Esophagus squamous epithelium (tissue), 5 donors: ENCODE results near the gene SLC25A33. TPM values are rescaled to one million over a fixed set of nuclear protein-coding genes. Genes with fewer than 3 reads are reported as not detected.

Source experiments
- DNase-seq: peaks from one replicate; lab custom pipeline; 2025; lab: John Stamatoyannopoulos, UW
- H3K27ac ChIP-seq, 4 donors: fragments of 200-600 bp; sonication (generic); one replicate each; pipeline ENCODE4 v1.5.1; 2016 to 2019; ENCODE audit warnings: mild to moderate bottlenecking in 1 of 4
- H3K27me3 ChIP-seq, 4 donors: fragments of 200-600 bp; sonication (generic); 1 replicate in 3 of 4; 2 replicates in 1 of 4; pipeline versions ENCODE4 v1.5.1 to v1.6.0; 2017 to 2021; ENCODE audit warnings: antibody characterized with exemption in 1 of 4
- H3K36me3 ChIP-seq, 3 donors: fragments of 200-600 bp; sonication (generic); one replicate each; pipeline ENCODE4 v1.5.1; 2016 to 2019
- H3K4me1 ChIP-seq, 3 donors: fragments of 200-600 bp; sonication (generic); one replicate each; pipeline ENCODE4 v1.5.1; 2017 to 2019
- H3K4me3 ChIP-seq, 4 donors: fragments of 200-600 bp; sonication (generic); 1 replicate in 3 of 4; 2 replicates in 1 of 4; pipeline ENCODE4 v1.5.1; 2016 to 2019; ENCODE audit warnings: mild to moderate bottlenecking in 2 of 4, moderate library complexity in 1 of 4
- H3K9me3 ChIP-seq, 3 donors: fragments of 200-600 bp; sonication (generic); one replicate each; pipeline ENCODE4 v1.5.1; 2016 to 2019
- POLR2A ChIP-seq, 4 donors: fragments of 450-650 bp; IDR thresholded peaks; one replicate each; pipeline ENCODE4 v1.6.1; 2017; ENCODE audit warnings: antibody characterized with exemption in 4 of 4, mild to moderate bottlenecking in 4 of 4, moderate library complexity in 3 of 4
- WGBS, 2 donors: methylation state at CpG; one replicate each; pipeline ENCODE4 v1.1.5; 2018; 5-methylcytosine and 5-hydroxymethylcytosine counted together
- intact Hi-C: fragments of 100-400 bp; cut with DNase I; formaldehyde crosslinking; loops from one replicate; pipeline ENCODE4 v1.15.0; 2022
- total RNA-seq, 4 donors: library from RNA; depleted of rRNA; stranded (reverse); fragments of >200 nt; gene quantifications; one replicate each; pipeline ENCODE4 v1.1.0, GENCODE V29; 2016
- TF ChIP-seq, protein P1 (sequence below), 6 experiments: fragments of 450-650 bp in 4 of 6; fragments of 200-600 bp in 2 of 6; sonication (generic) in 2 of 6; IDR thresholded peaks; one replicate each; pipeline ENCODE4 v1.5.1; 2016 to 2019; ENCODE audit warnings: antibody characterized with exemption in 6 of 6, mild to moderate bottlenecking in 4 of 6, moderate library complexity in 4 of 6
- donor health status: DM: yes; HTN: yes; CAD: no.

SLC25A33 gene
- total RNA-seq, 4 donors from 2014 or later = 4.2 to 7.2 (median 5.7) TPM

DNA sequence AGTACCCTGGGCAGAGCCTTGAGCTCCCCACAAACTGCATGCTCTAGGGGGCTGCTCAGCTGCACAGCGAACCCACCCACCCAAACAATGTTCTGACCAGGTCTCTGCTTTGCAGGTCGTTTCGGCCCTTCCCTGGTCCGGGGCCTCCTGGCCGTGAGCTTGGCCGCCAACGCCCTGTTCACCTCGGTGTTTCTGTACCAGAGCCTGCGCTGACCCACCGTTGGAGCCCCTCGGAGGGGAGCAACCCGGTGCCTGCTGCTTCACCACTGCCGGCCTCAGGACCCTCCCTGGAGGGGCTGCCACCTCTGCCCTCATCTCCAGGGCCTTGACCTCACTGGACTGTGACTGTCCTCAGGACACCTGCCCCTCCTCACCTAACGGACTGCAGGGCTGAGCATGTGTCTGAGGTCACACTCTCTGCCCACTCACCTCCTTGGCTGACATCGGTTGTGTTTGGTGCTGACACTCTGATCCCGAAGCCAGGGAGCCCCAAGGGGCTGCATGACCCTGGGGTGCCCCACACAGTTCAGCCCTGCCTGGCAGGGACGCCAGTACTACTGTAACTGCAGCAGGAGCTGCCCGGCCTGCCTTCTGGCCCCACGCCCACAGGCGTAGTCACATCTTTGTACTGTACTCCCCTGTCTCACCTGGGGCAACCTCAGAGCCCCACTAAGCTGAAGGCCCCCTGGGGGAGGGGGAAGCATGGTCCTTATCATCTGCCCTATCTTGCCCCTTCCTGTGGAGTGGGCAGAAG lies 73.8 kb downstream of the SLC25A33 start:
- no peak for DNase-seq
- intact Hi-C loops = no loop called here
- H3K36me3 ChIP-seq = peaks cover 10 to 61% (median 14%) of the 10 kb centered on the region in 3 donors
- H3K4me3 ChIP-seq = no peak overlapping the region
- peaks cover 0 to 4% (median 0%) of the 10 kb centered on the region in 4 donors for H3K27me3 ChIP-seq
- H3K9me3 ChIP-seq = no peaks in the 10 kb centered on the region
- no peak for TF ChIP-seq POLR2A (IDR thresholded peaks at IDR 0.05)
- TF ChIP-seq, protein P1, sequence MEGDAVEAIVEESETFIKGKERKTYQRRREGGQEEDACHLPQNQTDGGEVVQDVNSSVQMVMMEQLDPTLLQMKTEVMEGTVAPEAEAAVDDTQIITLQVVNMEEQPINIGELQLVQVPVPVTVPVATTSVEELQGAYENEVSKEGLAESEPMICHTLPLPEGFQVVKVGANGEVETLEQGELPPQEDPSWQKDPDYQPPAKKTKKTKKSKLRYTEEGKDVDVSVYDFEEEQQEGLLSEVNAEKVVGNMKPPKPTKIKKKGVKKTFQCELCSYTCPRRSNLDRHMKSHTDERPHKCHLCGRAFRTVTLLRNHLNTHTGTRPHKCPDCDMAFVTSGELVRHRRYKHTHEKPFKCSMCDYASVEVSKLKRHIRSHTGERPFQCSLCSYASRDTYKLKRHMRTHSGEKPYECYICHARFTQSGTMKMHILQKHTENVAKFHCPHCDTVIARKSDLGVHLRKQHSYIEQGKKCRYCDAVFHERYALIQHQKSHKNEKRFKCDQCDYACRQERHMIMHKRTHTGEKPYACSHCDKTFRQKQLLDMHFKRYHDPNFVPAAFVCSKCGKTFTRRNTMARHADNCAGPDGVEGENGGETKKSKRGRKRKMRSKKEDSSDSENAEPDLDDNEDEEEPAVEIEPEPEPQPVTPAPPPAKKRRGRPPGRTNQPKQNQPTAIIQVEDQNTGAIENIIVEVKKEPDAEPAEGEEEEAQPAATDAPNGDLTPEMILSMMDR (IDR thresholded peaks at IDR 0.05) = no peak
- no peak overlapping the region for H3K27ac ChIP-seq
- no peaks in the 10 kb centered on the region for H3K4me1 ChIP-seq
- 90% methylated on average over 10 of the region's 20 CpGs; no CpG with 5 or more reads in 1 of the 2 donors for WGBS, 2 donors

DNA sequence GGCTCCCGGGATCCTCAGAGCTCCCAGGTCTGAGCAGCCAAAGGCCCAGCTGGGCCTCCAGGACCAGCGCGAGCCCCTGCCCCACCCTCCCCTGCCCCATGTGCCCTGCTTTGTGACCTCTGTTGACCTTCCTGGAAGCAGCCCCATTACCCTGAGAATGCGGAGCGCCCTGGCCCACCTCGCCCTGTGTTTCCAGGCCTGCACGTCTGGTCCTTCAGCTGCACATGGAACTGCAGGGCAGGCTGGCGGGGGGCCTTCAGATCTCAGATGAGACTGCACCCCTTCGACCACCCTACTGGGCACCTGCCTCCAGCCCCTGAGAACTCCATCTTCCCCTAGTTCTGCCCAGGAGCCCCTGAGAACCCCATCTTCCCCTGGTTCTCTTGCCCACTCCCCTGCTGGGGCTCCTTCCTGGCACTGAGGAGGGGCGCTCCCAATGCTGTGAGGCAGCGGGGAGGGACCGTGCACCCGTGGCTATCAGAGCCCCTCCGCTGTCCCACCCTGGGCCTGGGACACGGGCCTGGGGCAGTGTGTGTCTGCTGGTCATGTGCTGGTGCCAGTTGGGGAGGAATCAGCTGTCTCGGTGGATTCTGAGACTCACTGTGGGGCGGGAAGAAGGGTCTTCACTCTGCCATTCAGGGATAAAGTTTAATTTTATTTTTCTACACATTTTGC lies 74.5 kb downstream of the SLC25A33 start:
- WGBS, 2 donors = 85 to 87% methylated on average over 6 of the region's 17 CpGs
- Histone ChIP-seq H3K4me1 (no peaks in the 10 kb centered on the region), H3K9me3 (no peaks in the 10 kb centered on the region), H3K36me3 (peaks cover 10 to 54% (median 14%) of the 10 kb centered on the region in 3 donors), H3K27ac (no peak overlapping the region), H3K4me3 (no peak overlapping the region), H3K27me3 (peaks cover 0 to 10% (median 0%) of the 10 kb centered on the region in 4 donors)
- intact Hi-C loops = no loop called here
- no peak for TF ChIP-seq POLR2A (IDR thresholded peaks at IDR 0.05)
- TF ChIP-seq, protein P1 (IDR thresholded peaks at IDR 0.05) = no peak
- DNase-seq = no peak

DNA sequence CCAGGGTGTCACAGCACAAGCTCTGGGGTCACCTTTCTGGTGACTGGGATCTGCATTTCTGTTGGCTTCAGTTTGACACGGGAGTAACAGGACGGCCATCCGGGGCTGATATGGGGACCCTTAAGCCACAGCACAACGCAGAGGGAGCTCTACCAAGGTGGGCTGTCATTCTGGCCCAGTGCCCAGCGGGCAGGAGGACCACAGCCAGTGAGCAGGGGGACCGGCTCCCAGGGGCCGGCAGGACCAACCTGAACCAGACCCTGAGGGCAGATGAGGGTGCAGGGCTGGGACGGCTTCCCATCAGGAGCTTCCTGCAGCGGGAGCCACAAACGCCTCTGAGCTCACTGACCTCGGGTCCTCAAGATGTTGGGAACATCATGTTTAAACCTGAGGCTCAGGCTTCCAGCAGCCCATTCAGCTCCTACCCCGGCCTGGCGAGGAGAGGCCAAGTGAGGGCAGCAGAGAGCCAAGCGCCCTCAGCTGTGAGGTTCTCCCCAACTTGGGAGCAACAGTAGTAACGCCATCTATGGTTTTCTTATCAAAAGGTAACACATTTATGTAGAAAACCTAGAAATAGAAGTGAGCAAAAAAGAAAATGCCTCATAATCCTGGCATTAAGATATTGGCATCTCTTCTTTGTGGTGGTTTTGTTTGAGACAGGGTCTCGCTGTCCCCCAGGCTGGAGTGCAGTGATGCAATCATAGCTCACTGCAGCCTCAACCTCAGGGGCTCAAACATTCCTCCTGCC lies 76.2 kb downstream of the SLC25A33 start:
- Histone ChIP-seq H3K9me3 (no peaks in the 10 kb centered on the region), H3K4me1 (no peaks in the 10 kb centered on the region), H3K27ac (no peak overlapping the region), H3K36me3 (peaks cover 4 to 36% (median 5%) of the 10 kb centered on the region in 3 donors), H3K27me3 (peaks cover 0 to 22% (median 0%) of the 10 kb centered on the region in 4 donors), H3K4me3 (no peak overlapping the region)
- intact Hi-C loops = no loop called here
- DNase-seq = no peak
- TF ChIP-seq POLR2A (IDR thresholded peaks at IDR 0.05) = no peak
- TF ChIP-seq, protein P1 (IDR thresholded peaks at IDR 0.05) = peak in 5 of 6 experiments; percentile 31 to 69 (median 53)
- WGBS, 2 donors = 19 to 33% methylated on average over 3 to 5 of the region's 16 CpGs

DNA sequence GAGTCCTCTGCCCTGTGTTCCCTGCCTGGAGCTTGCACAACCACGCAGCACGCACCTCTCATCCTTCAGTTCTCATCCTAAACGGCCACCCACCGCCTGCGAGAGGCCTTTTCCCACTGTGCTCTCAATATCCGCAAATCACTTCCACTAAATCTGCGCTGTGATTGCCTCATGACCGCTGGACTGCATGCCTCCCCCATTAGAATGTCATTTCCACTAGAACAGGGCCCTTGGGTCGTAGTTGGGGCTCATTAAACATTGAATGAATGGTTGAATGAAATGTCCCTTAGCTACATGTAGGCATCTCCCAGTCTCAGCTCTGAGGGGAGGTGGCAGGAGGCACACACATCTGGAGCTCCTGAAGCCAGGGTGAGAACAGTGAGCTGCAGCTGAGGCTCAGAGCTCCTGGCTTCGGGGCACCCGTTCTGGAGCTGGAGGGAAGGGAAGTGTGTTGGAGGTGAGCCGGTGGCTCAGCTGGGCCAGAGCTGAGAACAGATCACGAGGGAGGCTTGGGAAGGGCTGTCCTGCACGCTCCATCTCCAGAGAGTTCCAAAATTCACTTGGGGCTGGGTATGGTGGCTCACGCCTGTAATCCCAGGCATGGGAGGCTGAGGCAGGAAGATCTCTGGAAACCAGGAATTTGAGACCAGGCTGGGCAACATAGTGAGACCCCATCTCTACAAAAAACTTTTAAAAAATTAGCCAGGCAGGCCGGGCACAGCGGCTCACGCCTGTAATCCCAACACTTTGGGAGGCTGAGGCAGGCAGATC lies 79.8 kb downstream of the SLC25A33 start:
- 73 to 75% methylated on average over 12 to 14 of the region's 18 CpGs for WGBS, 2 donors
- H3K4me1 ChIP-seq = no peaks in the 10 kb centered on the region
- no peak overlapping the region for H3K27ac ChIP-seq
- H3K36me3 ChIP-seq = peaks cover 0 to under 1% (median 0%) of the 10 kb centered on the region in 3 donors
- no peak for DNase-seq
- intact Hi-C loops = no loop called here
- TF ChIP-seq, protein P1 (IDR thresholded peaks at IDR 0.05) = no peak
- TF ChIP-seq POLR2A (IDR thresholded peaks at IDR 0.05) = no peak
- peaks cover 0 to 22% (median 0%) of the 10 kb centered on the region in 4 donors for H3K27me3 ChIP-seq
- H3K9me3 ChIP-seq = no peaks in the 10 kb centered on the region
- no peak overlapping the region for H3K4me3 ChIP-seq
